T-helper 22 cell (primary cell): ENCODE data around the gene SMS.

Source experiments
- DNase-seq: peaks from one replicate; pipeline ENCODE4 v3.0.0-alpha.2; 2020; ENCODE audit warnings: low read depth

The SMS gene

DNA sequence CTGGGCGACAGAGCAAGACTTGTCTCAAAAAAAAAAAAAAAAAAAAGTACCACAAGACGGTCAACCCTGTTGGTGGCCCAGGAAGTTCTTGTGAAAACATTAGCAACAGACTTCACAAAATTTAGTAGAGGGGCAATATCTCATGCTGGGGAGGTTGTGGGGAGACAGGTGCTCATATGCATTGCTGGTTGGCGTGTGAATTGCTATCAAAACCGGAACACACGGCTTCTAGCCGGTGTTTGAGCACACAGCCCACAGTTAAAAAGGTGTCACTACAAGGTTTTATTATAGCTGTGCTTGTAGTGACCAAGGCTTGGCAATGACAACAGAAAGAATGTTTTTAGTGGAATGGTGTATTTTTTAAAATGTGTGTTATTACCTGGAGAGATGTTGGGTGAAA, 41.8 kb downstream of the SMS start:
- DNase-seq: no peak

- DNase-seq: peak; percentile 26
Measured at GRCh38 chrX:21985332-21985777, 44.8 kb downstream of the SMS start.

GRCh38 chrX:21986596-21986995, 46.1 kb downstream of the SMS start:
- no peak for DNase-seq

- DNase-seq: no peak
Measured at GRCh38 chrX:21989384-21989783, 48.9 kb downstream of the SMS start.

- DNase-seq: no peak
Measured at GRCh38 chrX:21990832-21991231, 50.3 kb downstream of the SMS start.

- DNase-seq: no peak
Measured at GRCh38 chrX:21991504-21991903, 51.0 kb downstream of the SMS start.

DNA sequence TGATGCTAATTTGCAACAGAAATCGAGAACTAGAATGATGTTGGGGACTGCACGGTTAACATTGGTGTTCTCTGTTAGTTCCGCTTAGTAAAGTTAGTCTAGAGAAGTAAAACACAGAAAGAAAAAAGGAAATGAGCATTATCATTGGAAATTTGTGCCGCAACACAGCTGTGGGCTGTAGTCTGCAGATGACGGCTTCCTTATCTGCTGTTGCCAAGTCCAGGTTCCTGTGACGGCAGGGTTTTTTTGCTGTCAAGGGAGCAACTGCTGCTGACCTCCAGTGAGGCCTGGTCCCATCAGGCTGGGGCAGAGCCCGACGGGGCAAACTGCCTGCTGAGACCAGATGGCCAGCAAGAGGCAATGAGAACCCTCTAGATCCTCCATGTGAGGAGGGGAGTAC, 52.8 kb downstream of the SMS start:
- DNase-seq: no peak

DNA sequence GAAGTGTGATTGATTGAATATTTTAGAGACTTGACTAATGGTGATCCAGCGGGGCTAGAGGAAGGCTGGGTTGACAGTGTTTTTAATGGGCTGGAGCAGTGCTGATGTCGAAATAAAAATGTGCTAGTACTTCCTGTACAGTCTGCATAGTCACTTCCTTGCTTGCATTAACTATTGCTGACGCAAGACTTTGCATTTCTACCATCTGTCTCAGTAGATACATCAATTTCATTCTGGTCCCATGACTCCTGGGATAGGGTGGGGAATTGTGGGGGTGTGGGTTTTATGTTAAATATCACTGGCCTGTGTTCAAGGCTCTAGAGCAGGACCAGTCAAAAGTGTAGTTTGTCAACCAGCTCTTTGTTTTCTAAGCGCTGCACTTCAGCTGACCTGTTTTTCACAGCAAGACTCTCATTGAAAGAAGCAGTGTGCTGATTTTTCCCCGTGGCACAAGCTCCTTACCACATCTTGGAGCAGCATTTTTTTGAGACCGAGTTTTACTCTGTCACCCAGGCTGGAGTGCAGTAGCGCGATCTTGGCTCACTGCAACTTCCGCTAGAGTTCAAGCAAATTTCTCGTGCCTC, 56.5 kb downstream of the SMS start:
- no peak for DNase-seq

DNA sequence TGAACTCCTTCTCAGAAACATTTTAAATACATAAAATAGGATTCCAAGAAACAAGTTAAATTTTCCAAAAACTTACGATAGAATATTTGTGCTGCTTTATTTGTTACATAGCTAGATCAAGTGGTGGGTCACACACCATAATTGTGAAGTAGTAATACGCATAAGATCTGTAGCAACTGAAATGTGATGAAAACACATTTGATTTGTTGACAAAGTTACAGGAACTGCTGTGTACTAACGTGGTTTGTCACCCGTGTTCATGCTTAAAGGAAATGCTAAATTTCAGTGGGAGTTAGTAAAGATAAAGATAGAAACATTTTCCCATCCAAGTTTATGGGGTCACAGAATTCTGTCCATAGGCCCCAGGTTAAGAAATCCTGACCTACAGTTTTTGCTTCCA, 57.5 kb downstream of the SMS start:
- DNase-seq: no peak

DNA sequence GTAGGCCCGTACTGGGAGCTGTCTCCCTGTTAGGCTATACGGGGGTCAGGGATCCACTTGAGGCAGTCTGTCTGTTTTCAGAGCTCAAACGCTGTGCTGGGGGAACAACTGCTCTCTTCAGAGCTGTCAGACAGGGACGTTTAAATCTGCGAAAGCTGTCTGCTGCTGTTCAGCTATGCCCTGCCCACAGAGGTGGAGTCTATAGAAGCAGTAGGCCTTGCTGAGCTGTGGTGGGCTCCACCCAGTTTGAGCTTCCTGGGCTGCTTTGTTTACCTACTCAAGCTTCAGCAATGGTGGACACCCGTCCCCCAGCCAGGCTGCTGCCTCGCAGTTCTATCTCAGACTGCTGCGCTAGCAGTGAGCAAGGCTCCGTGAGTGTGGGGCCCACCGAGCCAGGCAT, 64.4 kb downstream of the SMS start:
- DNase-seq: no peak

GRCh38 chrX:22012051-22012450, 71.5 kb downstream of the SMS start:
- no peak for DNase-seq

- no peak for DNase-seq
Measured at GRCh38 chrX:22012931-22013330, 72.4 kb downstream of the SMS start.

DNA sequence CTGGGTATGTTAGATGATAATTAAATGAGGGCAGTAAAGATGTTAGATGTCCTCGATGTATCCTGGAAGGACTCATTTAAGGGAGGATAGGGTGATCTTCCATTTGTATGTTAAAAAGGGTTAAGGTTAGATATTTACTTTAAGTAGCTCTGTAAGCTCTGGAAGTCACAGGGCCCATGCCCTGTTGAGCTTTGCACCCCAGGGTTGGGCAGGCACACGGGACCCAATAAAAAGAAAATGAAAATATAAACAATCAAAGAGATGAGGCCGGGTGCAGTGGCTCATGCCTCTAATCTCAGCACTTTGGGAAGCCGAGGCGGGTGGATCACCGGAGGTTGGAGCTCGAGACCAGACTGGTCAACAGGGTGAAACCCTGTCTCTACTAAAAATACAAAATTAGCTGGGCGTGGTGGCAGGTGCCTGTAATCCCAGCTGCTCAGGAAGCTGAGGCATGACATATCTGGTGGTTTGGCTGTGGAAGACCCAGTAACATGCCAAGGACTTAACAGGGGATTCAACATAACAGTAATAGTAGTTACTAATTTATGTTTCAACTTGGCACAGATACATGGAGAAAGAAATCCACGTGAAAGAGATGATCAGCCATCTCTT, 74.7 kb downstream of the SMS start:
- DNase-seq: no peak

- no peak for DNase-seq
Measured at GRCh38 chrX:22021751-22022324, 81.3 kb downstream of the SMS start.

- no peak for DNase-seq
Measured at GRCh38 chrX:22024577-22024976, 84.1 kb downstream of the SMS start.

- DNase-seq: no peak
Measured at GRCh38 chrX:22025751-22026150, 85.2 kb downstream of the SMS start.

GRCh38 chrX:22026731-22027130, 86.2 kb downstream of the SMS start:
- no peak for DNase-seq

DNA sequence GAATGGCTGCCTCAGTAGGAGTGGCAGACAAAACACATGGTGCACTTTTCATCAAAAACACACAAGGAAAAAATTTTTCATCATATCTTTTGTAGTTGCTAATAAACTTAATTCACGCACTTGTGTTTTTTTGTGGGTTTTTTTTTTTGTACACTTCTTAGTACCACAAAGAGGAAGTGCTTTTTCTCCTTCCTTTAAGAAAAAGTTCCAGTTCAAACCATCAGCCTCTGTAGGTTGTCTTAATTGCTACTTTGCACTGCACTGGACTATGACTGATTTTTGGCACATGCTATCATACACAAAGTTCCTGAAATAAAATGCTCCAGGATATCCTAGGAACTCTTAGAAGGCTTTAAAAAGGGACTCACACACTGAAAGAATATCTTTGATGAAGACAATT, 91.6 kb downstream of the SMS start, which contains the start of gene PHEX:
TSS of gene PHEX (plus strand) at position 242 of the 400 bp plus-strand sequence. CDS start 681 bp downstream, outside the sequence.
- no peak for DNase-seq

DNA sequence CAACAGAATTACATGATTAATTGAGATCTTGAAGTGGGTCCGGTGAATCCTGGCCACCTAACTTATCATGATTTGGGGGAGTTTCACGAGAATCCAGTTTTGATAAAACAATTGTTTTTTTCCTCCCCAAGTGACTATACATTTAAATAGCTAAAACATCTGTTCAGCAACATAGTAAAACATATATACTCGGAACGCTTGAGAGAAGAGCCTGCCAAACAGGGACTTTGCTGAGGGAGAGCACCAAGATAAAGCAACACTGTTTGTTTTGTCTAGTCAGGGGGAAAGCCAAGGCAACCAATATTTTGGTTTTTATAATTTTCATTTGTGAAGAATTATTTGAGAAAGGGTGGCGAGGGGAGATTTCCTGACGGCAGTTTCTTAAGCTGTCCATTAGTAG, 92.0 kb downstream of the SMS start:
- no peak for DNase-seq

- no peak for DNase-seq
Measured at GRCh38 chrX:22033818-22034217, 93.3 kb downstream of the SMS start.

- no peak for DNase-seq
Measured at GRCh38 chrX:22035236-22035635, 94.7 kb downstream of the SMS start.

DNA sequence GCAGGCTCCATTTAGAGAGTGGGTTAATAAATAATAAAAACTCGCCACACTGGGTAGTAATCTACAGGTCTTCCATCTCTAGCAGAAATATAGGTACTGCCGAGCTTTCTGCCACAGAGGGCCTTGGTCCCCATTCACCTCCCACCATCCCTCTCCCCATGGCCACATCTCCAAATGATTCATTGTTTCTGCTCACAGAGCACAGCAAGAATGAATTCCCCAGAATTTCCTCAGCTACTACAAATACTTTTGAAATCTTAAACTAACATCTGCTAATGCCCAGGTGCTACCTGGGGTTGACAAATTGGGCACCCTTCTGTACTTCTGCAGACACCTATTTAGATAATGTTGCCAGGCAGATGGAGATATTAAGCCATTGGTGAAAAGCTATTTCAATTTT, 96.7 kb downstream of the SMS start:
- no peak for DNase-seq

- DNase-seq: no peak
Measured at GRCh38 chrX:22037911-22038537, 97.5 kb downstream of the SMS start.
